GM12878 (cell line): Measurements from ENCODE around the gene RRAD. TPM values are rescaled to one million over a fixed set of nuclear protein-coding genes. Genes with fewer than 3 reads are reported as not detected.

Experiments used
- CEBPB ChIP-seq, 2 experiments: fragments of 150-350 bp in 1 of 2; IDR thresholded peaks; 2 replicates each; pipeline ENCODE4 v1.6.1; 2012 to 2014; ENCODE audit warnings: low read depth in 2 of 2, low read length in 2 of 2, borderline replicate concordance in 1 of 2, inconsistent platforms in 1 of 2
- HCFC1 ChIP-seq: fragments of 150-350 bp; IDR thresholded peaks from 2 replicates; pipeline ENCODE4 v1.6.1; 2014; ENCODE audit warnings: low read length
- MAX ChIP-seq: IDR thresholded peaks from 2 replicates; pipeline ENCODE4 v1.6.1; 2012; ENCODE audit warnings: low read depth, low read length, improper control_type of control experiment
- MXI1 ChIP-seq: fragments of 150-350 bp; IDR thresholded peaks from 2 replicates; pipeline ENCODE4 v1.6.1; 2011; ENCODE audit warnings: low read depth, mild to moderate bottlenecking, inconsistent platforms, low read length, improper control_type of control experiment
- NFYA ChIP-seq: IDR thresholded peaks from 2 replicates; pipeline ENCODE4 v1.6.1; 2011; ENCODE audit warnings: low read depth, mild to moderate bottlenecking, low read length, improper control_type of control experiment, borderline replicate concordance
- NFYB ChIP-seq: IDR thresholded peaks from 2 replicates; pipeline ENCODE4 v1.6.1; 2011; ENCODE audit warnings: low read depth, mild to moderate bottlenecking, low read length, improper control_type of control experiment, moderate library complexity; ENCODE audit not compliant: insufficient read depth
- PKNOX1 ChIP-seq: fragments of 450-650 bp; IDR thresholded peaks from 2 replicates; pipeline ENCODE4 v1.6.1; 2016; ENCODE audit warnings: mild to moderate bottlenecking
- SIN3A ChIP-seq: IDR thresholded peaks from 2 replicates; pipeline ENCODE4 v1.6.1; 2012; ENCODE audit warnings: low read depth, low read length, improper control_type of control experiment
- SREBF2 ChIP-seq: IDR thresholded peaks from 2 replicates; pipeline ENCODE4 v1.6.1; 2012; ENCODE audit warnings: mild to moderate bottlenecking, low read length
- STAT1 ChIP-seq: fragments of 450-650 bp; conservative IDR thresholded peaks from 2 replicates; pipeline ENCODE4 v1.6.1; 2014; ENCODE audit warnings: antibody characterized with exemption, mild to moderate bottlenecking
- TBL1XR1 ChIP-seq: IDR thresholded peaks from 2 replicates; pipeline ENCODE4 v1.6.1; 2012; ENCODE audit warnings: low read depth, low read length, improper control_type of control experiment
- TCF12 ChIP-seq: IDR thresholded peaks from 2 replicates; pipeline ENCODE4 v1.6.1; 2011; ENCODE audit warnings: low read depth, mild to moderate bottlenecking, low read length
- TCF3 ChIP-seq: IDR thresholded peaks from 2 replicates; pipeline ENCODE4 v1.6.1; 2012; ENCODE audit warnings: low read depth, mild to moderate bottlenecking, low read length, borderline replicate concordance; ENCODE audit not compliant: insufficient read depth
- ZBTB33 ChIP-seq: fragments of 450-650 bp; IDR thresholded peaks from 2 replicates; pipeline ENCODE4 v1.6.1; 2017; ENCODE audit warnings: mild to moderate bottlenecking
- ZNF24 ChIP-seq: fragments of 450-650 bp; IDR thresholded peaks from 2 replicates; pipeline ENCODE4 v1.6.1; 2017; ENCODE audit warnings: antibody characterized with exemption, mild to moderate bottlenecking
- ZZZ3 ChIP-seq: IDR thresholded peaks from 2 replicates; pipeline ENCODE4 v1.6.1; 2011; ENCODE audit warnings: low read depth; ENCODE audit not compliant: control insufficient read depth, insufficient read length
- polyA plus RNA-seq, 11 experiments: library from polyadenylated mRNA; depleted of rRNA in 4 of 11; unstranded in 6 of 11; stranded (reverse) in 5 of 11; fragments of >200 nt; fragmentation: Nextera tagmentation in 4 of 11; fragmentation: Illumina TruSeq in 1 of 11; extraction: Ambion mirVana in 4 of 11; extraction: Trizol in 1 of 11; gene quantifications; 1 replicate in 1 of 11; 2 replicates in 10 of 11; pipeline versions ENCODE4 v1.2.1 to v1.2.3, GENCODE V29; 2011 to 2016; ENCODE audit warnings: inconsistent platforms in 2 of 11, missing spikeins in 2 of 11, low read depth in 1 of 11
- total RNA-seq, 4 experiments: library from RNA; depleted of rRNA in 3 of 4; stranded (reverse); fragments of >200 nt in 3 of 4; fragmentation: Illumina TruSeq in 1 of 4; extraction: Trizol in 1 of 4; gene quantifications; 2 replicates each; pipeline versions ENCODE4 v1.2.1 to v1.2.3, GENCODE V29; 2013 to 2021
- TF ChIP-seq, protein P1 (sequence below): IDR thresholded peaks from 2 replicates; pipeline ENCODE4 v1.6.1; 2011; ENCODE audit warnings: low read depth, low read length, improper control_type of control experiment, borderline replicate concordance
- TF ChIP-seq, protein P2 (sequence below): fragments of 450-650 bp; IDR thresholded peaks from 2 replicates; pipeline ENCODE4 v1.6.1; 2016; ENCODE audit warnings: mild to moderate bottlenecking
- TF ChIP-seq, protein P3 (sequence below): IDR thresholded peaks from 2 replicates; pipeline ENCODE4 v1.6.1; 2011; ENCODE audit warnings: low read depth, mild to moderate bottlenecking, low read length, moderate library complexity, borderline replicate concordance; ENCODE audit errors: extremely low read depth
- TF ChIP-seq, protein P4 (sequence below): IDR thresholded peaks from 2 replicates; pipeline ENCODE4 v1.6.1; 2012; ENCODE audit warnings: mild to moderate bottlenecking, low read depth, low read length

Gene RRAD
- total and polyA plus RNA-seq, 10 of the 15 experiments (the other 5 are each of a cell fraction or from before 2014, with no cell fraction given) = 0.11 to 8.5 (median 2.8) TPM

GRCh38 chr16:66872943-66873684 lies 52.2 kb downstream of the RRAD start (continued):
- TF ChIP-seq, protein P1, sequence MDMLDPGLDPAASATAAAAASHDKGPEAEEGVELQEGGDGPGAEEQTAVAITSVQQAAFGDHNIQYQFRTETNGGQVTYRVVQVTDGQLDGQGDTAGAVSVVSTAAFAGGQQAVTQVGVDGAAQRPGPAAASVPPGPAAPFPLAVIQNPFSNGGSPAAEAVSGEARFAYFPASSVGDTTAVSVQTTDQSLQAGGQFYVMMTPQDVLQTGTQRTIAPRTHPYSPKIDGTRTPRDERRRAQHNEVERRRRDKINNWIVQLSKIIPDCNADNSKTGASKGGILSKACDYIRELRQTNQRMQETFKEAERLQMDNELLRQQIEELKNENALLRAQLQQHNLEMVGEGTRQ = no peak
- no peak for TF ChIP-seq TBL1XR1
- TF ChIP-seq NFYA = no peak
- TF ChIP-seq NFYB = no peak
- TF ChIP-seq SIN3A = no peak
- TF ChIP-seq CEBPB (IDR thresholded peaks at IDR 0.05; ENCODE audit: borderline replicate concordance in 1 of 2, low read depth in 2 of 2, low read length in 2 of 2) = no peak
- TF ChIP-seq TCF3 = no peak
- TF ChIP-seq SREBF2 = no peak
- no peak for TF ChIP-seq HCFC1
- TF ChIP-seq TCF12 = no peak
- no peak for TF ChIP-seq PKNOX1
- TF ChIP-seq, protein P2, sequence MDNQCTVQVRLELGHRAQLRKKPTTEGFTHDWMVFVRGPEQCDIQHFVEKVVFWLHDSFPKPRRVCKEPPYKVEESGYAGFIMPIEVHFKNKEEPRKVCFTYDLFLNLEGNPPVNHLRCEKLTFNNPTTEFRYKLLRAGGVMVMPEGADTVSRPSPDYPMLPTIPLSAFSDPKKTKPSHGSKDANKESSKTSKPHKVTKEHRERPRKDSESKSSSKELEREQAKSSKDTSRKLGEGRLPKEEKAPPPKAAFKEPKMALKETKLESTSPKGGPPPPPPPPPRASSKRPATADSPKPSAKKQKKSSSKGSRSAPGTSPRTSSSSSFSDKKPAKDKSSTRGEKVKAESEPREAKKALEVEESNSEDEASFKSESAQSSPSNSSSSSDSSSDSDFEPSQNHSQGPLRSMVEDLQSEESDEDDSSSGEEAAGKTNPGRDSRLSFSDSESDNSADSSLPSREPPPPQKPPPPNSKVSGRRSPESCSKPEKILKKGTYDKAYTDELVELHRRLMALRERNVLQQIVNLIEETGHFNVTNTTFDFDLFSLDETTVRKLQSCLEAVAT = peak; percentile 63; the same call in 1 of the 2 replicates
- TF ChIP-seq, protein P3, sequence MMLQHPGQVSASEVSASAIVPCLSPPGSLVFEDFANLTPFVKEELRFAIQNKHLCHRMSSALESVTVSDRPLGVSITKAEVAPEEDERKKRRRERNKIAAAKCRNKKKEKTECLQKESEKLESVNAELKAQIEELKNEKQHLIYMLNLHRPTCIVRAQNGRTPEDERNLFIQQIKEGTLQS = no peak
- TF ChIP-seq ZBTB33 = no peak
- peak; percentile 4; the same call in 1 of the 2 replicates for TF ChIP-seq ZNF24
- TF ChIP-seq MAX = peak; percentile 62; the same call in 1 of the 2 replicates
- TF ChIP-seq STAT1 = no peak
- no peak for TF ChIP-seq ZZZ3
- TF ChIP-seq, protein P4, sequence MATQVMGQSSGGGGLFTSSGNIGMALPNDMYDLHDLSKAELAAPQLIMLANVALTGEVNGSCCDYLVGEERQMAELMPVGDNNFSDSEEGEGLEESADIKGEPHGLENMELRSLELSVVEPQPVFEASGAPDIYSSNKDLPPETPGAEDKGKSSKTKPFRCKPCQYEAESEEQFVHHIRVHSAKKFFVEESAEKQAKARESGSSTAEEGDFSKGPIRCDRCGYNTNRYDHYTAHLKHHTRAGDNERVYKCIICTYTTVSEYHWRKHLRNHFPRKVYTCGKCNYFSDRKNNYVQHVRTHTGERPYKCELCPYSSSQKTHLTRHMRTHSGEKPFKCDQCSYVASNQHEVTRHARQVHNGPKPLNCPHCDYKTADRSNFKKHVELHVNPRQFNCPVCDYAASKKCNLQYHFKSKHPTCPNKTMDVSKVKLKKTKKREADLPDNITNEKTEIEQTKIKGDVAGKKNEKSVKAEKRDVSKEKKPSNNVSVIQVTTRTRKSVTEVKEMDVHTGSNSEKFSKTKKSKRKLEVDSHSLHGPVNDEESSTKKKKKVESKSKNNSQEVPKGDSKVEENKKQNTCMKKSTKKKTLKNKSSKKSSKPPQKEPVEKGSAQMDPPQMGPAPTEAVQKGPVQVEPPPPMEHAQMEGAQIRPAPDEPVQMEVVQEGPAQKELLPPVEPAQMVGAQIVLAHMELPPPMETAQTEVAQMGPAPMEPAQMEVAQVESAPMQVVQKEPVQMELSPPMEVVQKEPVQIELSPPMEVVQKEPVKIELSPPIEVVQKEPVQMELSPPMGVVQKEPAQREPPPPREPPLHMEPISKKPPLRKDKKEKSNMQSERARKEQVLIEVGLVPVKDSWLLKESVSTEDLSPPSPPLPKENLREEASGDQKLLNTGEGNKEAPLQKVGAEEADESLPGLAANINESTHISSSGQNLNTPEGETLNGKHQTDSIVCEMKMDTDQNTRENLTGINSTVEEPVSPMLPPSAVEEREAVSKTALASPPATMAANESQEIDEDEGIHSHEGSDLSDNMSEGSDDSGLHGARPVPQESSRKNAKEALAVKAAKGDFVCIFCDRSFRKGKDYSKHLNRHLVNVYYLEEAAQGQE = no peak
- peak; percentile 59; the same call in 1 of the 2 replicates for TF ChIP-seq MXI1
